WTC11 (cell line): ENCODE measurements around the gene FOXG1. TPM values are rescaled to one million over a fixed set of nuclear protein-coding genes. Genes with fewer than 3 reads are reported as not detected.

Source experiments
- ATAC-seq: fragments of 200-7000 bp; cut with Tn5 transposase; 2 replicates; pipeline ENCODE4 v1.10.0; 2021; ENCODE audit warnings: mild to moderate bottlenecking, moderate library complexity
- CTCF ChIA-PET: fragments of 300-600 bp; sonication (Branson Sonifier 250); formaldehyde crosslinking; loops from one replicate; lab custom pipeline; 2021; ENCODE audit warnings: antibody characterized with exemption; lab: Charles Lee
- POLR2A ChIA-PET: fragments of 350-600 bp; sonication (Branson Sonifier 250); formaldehyde crosslinking; loops from one replicate; lab custom pipeline; 2021; ENCODE audit warnings: antibody characterized with exemption; lab: Charles Lee
- DNase-seq: peaks from one replicate; pipeline ENCODE4 v3.0.0; 2021; ENCODE audit warnings: low spot score
- H3K27ac Mint-ChIP-seq: 2 replicates; pipeline ENCODE4 v1.8.0; 2021; ENCODE audit warnings: mixed read lengths
- H3K27me3 Mint-ChIP-seq: 2 replicates; pipeline ENCODE4 v1.8.0; 2021; ENCODE audit warnings: low read depth, mild to moderate bottlenecking, moderate library complexity, mixed read lengths
- H3K36me3 Mint-ChIP-seq: 2 replicates; pipeline ENCODE4 v1.8.0; 2021; ENCODE audit warnings: mixed read lengths
- H3K4me1 Mint-ChIP-seq: 2 replicates; pipeline ENCODE4 v1.8.0; 2022; ENCODE audit warnings: mixed read lengths
- H3K4me3 Mint-ChIP-seq: 2 replicates; pipeline ENCODE4 v1.8.0; 2021; ENCODE audit warnings: mild to moderate bottlenecking, moderate library complexity, mixed read lengths
- H3K9me3 Mint-ChIP-seq: 2 replicates; pipeline ENCODE4 v1.8.0; 2021; ENCODE audit warnings: mixed read lengths
- ETV6 ChIP-seq: sonication (generic); formaldehyde crosslinking; IDR thresholded peaks from 2 replicates; pipeline ENCODE4 v1.8.1; 2022; ENCODE audit warnings: mild to moderate bottlenecking, missing genetic modification reagents
- JAZF1 ChIP-seq: fragments of 250-450 bp; sonication (Bioruptor Pico); IDR thresholded peaks from 2 replicates; pipeline ENCODE4 v1.9.0; 2021; ENCODE audit warnings: moderate library complexity, mild to moderate bottlenecking, inconsistent platforms
- JUN ChIP-seq: sonication (generic); formaldehyde crosslinking; IDR thresholded peaks from 2 replicates; pipeline ENCODE4 v1.8.0; 2023; ENCODE audit warnings: mild to moderate bottlenecking, missing genetic modification reagents
- NFYB ChIP-seq: sonication (generic); formaldehyde crosslinking; conservative IDR thresholded peaks from 2 replicates; pipeline ENCODE4 v1.8.0; 2022; ENCODE audit warnings: low read depth, missing genetic modification reagents
- NR1H2 ChIP-seq: sonication (generic); formaldehyde crosslinking; IDR thresholded peaks from 2 replicates; pipeline ENCODE4 v1.9.0; 2021; ENCODE audit warnings: mild to moderate bottlenecking, moderate library complexity, missing genetic modification reagents
- ZNF416 ChIP-seq: fragments of 250-450 bp; sonication (Bioruptor Pico); IDR thresholded peaks from 2 replicates; pipeline ENCODE4 v1.9.0; 2021; ENCODE audit warnings: mild to moderate bottlenecking, inconsistent platforms
- total RNA-seq: library from RNA; stranded (reverse); gene quantifications from 3 replicates; pipeline ENCODE4 v1.2.3, GENCODE V29; 2021
- TF ChIP-seq, protein P1 (sequence below): sonication (generic); formaldehyde crosslinking; IDR thresholded peaks from 2 replicates; pipeline ENCODE4 v1.8.0; 2022; ENCODE audit warnings: mild to moderate bottlenecking, missing genetic modification reagents
- TF ChIP-seq, protein P2 (sequence below): fragments of 200-600 bp; IDR thresholded peaks from 2 replicates; pipeline ENCODE4 v1.8.0; 2022; ENCODE audit warnings: antibody characterized with exemption
- TF ChIP-seq, protein P3 (sequence below): fragments of 250-450 bp; sonication (Bioruptor Pico); IDR thresholded peaks from 2 replicates; pipeline ENCODE4 v1.9.0; 2021; ENCODE audit warnings: moderate library complexity, mild to moderate bottlenecking, inconsistent platforms, borderline replicate concordance
- TF ChIP-seq, protein P4 (sequence below): sonication (generic); formaldehyde crosslinking; IDR thresholded peaks from 2 replicates; pipeline ENCODE4 v1.8.0; 2023; ENCODE audit warnings: missing genetic modification reagents, mild to moderate bottlenecking, borderline replicate concordance
- TF ChIP-seq, protein P5 (sequence below): sonication (generic); formaldehyde crosslinking; IDR thresholded peaks from 2 replicates; pipeline ENCODE4 v1.8.1; 2022; ENCODE audit warnings: missing genetic modification reagents, borderline replicate concordance

FOXG1 gene
- total RNA-seq, 1 experiment from 2014 or later, result 0.09 TPM

DNA sequence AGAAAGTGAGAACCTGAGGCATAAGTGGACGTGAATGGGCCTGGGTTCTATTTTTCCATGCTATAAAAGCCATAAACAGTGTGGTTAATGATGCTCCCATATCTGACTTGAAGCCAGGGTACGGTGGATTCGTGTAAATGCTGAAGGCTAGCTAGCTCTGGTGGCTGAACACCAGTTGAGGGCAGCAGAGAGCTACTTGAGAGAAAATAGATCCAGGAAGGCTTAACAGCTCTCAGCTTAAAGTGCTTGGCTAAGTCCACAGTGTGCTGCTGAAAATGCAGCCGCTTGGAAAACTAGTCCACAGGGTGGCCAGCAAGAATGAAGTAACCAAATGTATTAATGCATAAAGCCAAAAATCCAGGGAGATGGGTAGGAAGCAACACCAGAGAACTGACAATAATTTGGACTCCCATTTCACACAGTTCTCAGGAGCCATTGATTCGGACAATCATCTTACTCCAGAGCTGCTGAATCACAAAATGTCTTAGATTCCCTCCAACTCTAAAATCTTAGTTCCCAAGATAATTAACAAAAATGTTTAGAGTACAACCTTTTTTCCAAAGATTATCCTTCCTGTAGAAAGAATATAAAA is 15.0 kb upstream of the FOXG1 start (continued):
- TF ChIP-seq, protein P1, sequence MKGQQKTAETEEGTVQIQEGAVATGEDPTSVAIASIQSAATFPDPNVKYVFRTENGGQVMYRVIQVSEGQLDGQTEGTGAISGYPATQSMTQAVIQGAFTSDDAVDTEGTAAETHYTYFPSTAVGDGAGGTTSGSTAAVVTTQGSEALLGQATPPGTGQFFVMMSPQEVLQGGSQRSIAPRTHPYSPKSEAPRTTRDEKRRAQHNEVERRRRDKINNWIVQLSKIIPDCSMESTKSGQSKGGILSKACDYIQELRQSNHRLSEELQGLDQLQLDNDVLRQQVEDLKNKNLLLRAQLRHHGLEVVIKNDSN, result no peak
- TF ChIP-seq ZNF416 (CRISPR knock-in tag) (no peak), NR1H2 (no peak), JAZF1 (CRISPR knock-in tag) (no peak), ETV6 (CRISPR knock-in tag) (no peak)

DNA sequence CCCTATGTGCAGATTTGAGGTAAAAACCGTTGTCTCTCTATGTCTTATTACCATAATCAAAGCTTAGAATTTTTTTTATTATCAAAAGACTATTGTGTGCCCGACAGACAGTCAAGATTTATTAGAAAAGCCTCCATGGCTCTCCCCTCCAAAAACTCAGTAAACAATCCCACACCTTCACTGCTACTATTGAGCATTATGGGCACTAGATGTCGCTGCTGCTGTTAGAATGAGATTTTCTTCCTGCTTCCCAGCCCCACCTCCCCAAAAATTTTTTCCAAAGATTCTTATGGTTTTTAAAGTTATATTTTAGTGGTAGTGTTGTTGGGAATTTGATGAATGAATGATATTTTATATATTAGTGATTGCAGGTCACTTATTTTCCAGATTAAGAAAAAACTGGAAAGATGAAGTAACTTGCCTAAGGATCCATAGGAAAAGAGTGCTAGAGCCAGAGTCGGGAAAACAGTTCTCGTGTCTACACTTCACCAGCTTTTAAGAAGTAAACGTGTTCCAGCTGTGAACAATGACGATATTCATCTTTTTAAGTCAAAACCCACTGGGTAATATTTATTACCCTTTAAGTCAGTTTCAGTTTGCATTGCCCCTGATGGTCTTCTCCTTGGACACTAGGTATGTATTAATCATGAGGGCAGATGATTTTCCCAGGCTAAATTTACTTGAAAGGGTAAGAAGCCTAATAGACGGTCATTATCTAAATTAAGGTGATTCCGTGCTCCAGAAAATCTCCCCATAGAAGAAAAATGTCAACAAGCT is 12.2 kb upstream of the FOXG1 start:
- Mint-ChIP-seq H3K9me3 (no peaks in the 10 kb centered on the region), H3K36me3 (no peaks in the 10 kb centered on the region), H3K27me3 (peaks cover 63% of the 10 kb centered on the region), H3K27ac (no peak overlapping the region), H3K4me3 (no peak overlapping the region), H3K4me1 (peaks cover 34% of the 10 kb centered on the region)
- ChIA-PET POLR2A (no interaction called here), CTCF (interaction anchor here (1.4 to 6.2 kb wide), 3 partner anchors 12 to 1516 kb away, joined by 4 to 60 read pairs (median 31); partner anchors contain the start of gene FOXG1)
- peak; percentile 36 for ATAC-seq
- TF ChIP-seq JUN (CRISPR knock-in tag), result no peak
- TF ChIP-seq, protein P2, sequence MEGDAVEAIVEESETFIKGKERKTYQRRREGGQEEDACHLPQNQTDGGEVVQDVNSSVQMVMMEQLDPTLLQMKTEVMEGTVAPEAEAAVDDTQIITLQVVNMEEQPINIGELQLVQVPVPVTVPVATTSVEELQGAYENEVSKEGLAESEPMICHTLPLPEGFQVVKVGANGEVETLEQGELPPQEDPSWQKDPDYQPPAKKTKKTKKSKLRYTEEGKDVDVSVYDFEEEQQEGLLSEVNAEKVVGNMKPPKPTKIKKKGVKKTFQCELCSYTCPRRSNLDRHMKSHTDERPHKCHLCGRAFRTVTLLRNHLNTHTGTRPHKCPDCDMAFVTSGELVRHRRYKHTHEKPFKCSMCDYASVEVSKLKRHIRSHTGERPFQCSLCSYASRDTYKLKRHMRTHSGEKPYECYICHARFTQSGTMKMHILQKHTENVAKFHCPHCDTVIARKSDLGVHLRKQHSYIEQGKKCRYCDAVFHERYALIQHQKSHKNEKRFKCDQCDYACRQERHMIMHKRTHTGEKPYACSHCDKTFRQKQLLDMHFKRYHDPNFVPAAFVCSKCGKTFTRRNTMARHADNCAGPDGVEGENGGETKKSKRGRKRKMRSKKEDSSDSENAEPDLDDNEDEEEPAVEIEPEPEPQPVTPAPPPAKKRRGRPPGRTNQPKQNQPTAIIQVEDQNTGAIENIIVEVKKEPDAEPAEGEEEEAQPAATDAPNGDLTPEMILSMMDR, result peak; percentile 35
- DNase-seq, result peak; percentile 33

DNA sequence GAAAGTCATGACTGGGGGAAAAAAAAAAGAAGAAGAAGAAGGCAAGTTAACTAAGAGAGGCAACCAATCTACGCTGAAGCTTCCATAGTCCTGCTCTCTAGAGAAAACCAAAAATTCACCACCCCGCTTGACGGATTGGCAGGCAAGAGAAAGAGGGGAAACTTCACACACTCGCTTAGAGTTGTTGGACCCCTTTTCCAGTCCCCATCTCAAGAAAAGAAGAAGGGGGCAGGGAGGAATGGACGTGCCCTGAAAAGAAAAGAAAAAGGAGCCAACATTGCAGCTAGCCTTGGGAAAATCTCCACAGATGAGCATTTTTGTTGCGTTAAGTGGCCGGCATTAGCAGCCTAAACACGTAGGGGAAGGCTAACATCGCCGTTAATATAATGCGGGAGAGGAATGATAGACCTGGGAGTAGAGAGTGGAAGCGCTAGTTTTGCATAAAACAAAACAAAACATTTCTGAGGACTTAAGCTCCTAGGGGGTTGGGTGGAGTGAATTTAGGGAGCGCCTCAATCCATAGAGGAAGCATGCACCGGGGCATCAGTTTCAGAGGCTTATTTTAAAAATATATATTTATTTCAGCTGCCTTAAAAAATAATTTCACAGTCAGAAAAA is 11.3 kb upstream of the FOXG1 start:
- DNase-seq (no peak), ATAC-seq (no peak)
- Mint-ChIP-seq H3K27me3 (peaks cover 73% of the 10 kb centered on the region), H3K27ac (no peak overlapping the region), H3K9me3 (no peaks in the 10 kb centered on the region), H3K4me1 (peaks cover 43% of the 10 kb centered on the region), H3K36me3 (no peaks in the 10 kb centered on the region), H3K4me3 (peak overlapping the region; percentile 37; the same call in 1 of the 2 replicates)
- ChIA-PET CTCF (interaction anchor here (1.0 to 6.2 kb wide), 4 partner anchors 11 to 1515 kb away, joined by 3 to 60 read pairs (median 18); partner anchors contain the start of gene FOXG1), POLR2A (no interaction called here)
- TF ChIP-seq, protein P3, sequence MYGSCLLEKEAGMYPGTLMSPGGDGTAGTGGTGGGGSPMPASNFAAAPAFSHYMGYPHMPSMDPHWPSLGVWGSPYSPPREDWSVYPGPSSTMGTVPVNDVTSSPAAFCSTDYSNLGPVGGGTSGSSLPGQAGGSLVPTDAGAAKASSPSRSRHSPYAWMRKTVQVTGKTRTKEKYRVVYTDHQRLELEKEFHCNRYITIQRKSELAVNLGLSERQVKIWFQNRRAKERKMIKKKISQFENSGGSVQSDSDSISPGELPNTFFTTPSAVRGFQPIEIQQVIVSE, result no peak
- no peak for TF ChIP-seq NFYB
- TF ChIP-seq, protein P4, sequence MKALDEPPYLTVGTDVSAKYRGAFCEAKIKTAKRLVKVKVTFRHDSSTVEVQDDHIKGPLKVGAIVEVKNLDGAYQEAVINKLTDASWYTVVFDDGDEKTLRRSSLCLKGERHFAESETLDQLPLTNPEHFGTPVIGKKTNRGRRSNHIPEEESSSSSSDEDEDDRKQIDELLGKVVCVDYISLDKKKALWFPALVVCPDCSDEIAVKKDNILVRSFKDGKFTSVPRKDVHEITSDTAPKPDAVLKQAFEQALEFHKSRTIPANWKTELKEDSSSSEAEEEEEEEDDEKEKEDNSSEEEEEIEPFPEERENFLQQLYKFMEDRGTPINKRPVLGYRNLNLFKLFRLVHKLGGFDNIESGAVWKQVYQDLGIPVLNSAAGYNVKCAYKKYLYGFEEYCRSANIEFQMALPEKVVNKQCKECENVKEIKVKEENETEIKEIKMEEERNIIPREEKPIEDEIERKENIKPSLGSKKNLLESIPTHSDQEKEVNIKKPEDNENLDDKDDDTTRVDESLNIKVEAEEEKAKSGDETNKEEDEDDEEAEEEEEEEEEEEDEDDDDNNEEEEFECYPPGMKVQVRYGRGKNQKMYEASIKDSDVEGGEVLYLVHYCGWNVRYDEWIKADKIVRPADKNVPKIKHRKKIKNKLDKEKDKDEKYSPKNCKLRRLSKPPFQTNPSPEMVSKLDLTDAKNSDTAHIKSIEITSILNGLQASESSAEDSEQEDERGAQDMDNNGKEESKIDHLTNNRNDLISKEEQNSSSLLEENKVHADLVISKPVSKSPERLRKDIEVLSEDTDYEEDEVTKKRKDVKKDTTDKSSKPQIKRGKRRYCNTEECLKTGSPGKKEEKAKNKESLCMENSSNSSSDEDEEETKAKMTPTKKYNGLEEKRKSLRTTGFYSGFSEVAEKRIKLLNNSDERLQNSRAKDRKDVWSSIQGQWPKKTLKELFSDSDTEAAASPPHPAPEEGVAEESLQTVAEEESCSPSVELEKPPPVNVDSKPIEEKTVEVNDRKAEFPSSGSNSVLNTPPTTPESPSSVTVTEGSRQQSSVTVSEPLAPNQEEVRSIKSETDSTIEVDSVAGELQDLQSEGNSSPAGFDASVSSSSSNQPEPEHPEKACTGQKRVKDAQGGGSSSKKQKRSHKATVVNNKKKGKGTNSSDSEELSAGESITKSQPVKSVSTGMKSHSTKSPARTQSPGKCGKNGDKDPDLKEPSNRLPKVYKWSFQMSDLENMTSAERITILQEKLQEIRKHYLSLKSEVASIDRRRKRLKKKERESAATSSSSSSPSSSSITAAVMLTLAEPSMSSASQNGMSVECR (CRISPR knock-in tag), result no peak

DNA sequence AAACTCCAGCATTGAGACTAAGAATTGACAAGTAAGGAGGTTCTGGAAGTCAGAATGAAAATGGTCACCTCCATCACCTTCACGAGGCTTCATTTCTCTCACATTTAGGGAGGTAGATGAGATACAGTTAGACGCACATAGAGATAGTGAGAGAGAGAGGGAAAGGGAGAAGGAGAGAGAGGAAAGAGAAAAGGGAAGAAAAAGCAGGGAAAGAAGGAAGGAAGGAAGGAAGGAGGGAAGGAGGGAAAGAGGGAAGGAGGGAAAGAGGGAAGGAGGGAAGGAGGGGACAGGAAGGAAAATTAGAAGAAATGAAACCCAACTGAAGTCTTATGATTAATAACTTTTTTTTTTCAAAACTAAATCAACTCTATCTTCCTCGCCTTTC is 10.7 kb upstream of the FOXG1 start:
- H3K4me1 Mint-ChIP-seq, result peaks cover 46% of the 10 kb centered on the region
- H3K9me3 Mint-ChIP-seq, result no peaks in the 10 kb centered on the region
- DNase-seq, result no peak
- no peaks in the 10 kb centered on the region for H3K36me3 Mint-ChIP-seq
- CTCF ChIA-PET, result interaction anchor here (1.0 to 6.2 kb wide), 4 partner anchors 10 to 1515 kb away, joined by 3 to 60 read pairs (median 18); partner anchors contain the start of gene FOXG1
- H3K27me3 Mint-ChIP-seq, result peaks cover 78% of the 10 kb centered on the region
- no peak overlapping the region for H3K27ac Mint-ChIP-seq
- no peak for ATAC-seq
- TF ChIP-seq, protein P5, sequence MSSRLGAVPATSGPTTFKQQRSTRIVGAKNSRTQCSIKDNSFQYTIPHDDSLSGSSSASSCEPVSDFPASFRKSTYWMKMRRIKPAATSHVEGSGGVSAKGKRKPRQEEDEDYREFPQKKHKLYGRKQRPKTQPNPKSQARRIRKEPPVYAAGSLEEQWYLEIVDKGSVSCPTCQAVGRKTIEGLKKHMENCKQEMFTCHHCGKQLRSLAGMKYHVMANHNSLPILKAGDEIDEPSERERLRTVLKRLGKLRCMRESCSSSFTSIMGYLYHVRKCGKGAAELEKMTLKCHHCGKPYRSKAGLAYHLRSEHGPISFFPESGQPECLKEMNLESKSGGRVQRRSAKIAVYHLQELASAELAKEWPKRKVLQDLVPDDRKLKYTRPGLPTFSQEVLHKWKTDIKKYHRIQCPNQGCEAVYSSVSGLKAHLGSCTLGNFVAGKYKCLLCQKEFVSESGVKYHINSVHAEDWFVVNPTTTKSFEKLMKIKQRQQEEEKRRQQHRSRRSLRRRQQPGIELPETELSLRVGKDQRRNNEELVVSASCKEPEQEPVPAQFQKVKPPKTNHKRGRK, result peak; percentile 65; the same call in 1 of the 2 replicates
- TF ChIP-seq JUN (CRISPR knock-in tag), result no peak
- peak overlapping the region; percentile 60 for H3K4me3 Mint-ChIP-seq
- POLR2A ChIA-PET, result no interaction called here
